Neural progenitor cell (in vitro differentiated cells): ENCODE data around the gene PRXL2A.

Source experiments
- CTCF ChIP-seq: fragments of 200-600 bp; sonication (generic); IDR thresholded peaks from 2 replicates; pipeline ENCODE4 v1.5.1; 2017; ENCODE audit warnings: antibody characterized with exemption, mild to moderate bottlenecking
- EZH2 ChIP-seq: fragments of 200-600 bp; sonication (generic); IDR thresholded peaks from 2 replicates; pipeline ENCODE4 v1.6.1; 2017; ENCODE audit warnings: antibody characterized with exemption, mild to moderate bottlenecking, moderate library complexity

- TF ChIP-seq CTCF: no peak
- TF ChIP-seq EZH2: no peak
Observed at GRCh38 chr10:80409121-80409520, 770 bp downstream of the PRXL2A start.
